ENCODE measurements around the gene AMER3.

DNA sequence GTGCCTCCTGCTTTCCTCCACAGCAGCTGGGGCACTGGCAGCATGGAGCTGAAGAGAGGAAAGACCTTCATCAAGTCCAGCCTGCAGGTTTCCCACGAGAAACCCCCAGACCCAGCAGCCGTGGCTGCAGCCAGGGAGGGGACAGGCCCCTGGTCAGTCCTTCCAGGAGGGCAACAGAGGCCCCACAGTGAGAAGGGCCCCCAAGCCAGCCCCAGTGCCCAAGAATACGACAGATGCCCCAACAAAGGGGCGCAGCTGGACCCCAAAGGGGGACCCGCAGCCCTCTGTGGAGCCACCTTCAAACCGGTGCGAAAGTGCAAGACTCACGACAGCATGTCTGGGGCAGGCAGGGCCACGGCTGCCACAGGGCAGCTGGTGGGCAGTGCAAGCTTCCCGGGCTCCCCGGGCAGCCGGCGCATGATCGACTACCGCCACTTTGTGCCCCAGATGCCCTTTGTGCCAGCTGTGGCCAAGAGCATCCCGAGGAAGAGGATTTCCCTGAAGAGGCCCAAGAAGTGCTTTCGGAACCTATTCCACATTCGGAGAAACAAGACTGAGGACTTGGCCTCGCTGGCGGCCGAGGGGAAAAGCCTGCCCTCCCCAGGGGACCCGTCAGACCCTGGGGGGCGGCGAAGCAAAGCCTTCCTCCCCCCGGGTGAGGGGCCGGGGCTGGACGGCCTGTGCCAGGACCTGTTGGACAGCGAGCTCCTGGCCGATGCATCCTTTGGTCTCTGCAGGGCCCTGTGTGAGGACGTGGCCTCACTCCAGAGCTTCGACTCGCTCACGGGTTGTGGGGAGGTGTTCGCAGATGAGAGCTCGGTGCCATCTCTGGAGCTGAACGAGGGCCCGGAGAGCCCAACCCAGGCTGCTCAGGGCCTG, 6.9 kb downstream of the AMER3 start:
- TF ChIP-seq, protein P1, sequence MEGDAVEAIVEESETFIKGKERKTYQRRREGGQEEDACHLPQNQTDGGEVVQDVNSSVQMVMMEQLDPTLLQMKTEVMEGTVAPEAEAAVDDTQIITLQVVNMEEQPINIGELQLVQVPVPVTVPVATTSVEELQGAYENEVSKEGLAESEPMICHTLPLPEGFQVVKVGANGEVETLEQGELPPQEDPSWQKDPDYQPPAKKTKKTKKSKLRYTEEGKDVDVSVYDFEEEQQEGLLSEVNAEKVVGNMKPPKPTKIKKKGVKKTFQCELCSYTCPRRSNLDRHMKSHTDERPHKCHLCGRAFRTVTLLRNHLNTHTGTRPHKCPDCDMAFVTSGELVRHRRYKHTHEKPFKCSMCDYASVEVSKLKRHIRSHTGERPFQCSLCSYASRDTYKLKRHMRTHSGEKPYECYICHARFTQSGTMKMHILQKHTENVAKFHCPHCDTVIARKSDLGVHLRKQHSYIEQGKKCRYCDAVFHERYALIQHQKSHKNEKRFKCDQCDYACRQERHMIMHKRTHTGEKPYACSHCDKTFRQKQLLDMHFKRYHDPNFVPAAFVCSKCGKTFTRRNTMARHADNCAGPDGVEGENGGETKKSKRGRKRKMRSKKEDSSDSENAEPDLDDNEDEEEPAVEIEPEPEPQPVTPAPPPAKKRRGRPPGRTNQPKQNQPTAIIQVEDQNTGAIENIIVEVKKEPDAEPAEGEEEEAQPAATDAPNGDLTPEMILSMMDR (IDR thresholded peaks at IDR 0.05): no peak
- no peak for TF ChIP-seq POLR2A (IDR thresholded peaks at IDR 0.05)
